ENCODE data around the gene WT1.

GRCh38 chr11:32439501-32440210 lies 4.3 kb upstream of the WT1 start:
- TF ChIP-seq TAF1 (conservative IDR thresholded peaks at IDR 0.05) = no peak
- TF ChIP-seq, protein P1, sequence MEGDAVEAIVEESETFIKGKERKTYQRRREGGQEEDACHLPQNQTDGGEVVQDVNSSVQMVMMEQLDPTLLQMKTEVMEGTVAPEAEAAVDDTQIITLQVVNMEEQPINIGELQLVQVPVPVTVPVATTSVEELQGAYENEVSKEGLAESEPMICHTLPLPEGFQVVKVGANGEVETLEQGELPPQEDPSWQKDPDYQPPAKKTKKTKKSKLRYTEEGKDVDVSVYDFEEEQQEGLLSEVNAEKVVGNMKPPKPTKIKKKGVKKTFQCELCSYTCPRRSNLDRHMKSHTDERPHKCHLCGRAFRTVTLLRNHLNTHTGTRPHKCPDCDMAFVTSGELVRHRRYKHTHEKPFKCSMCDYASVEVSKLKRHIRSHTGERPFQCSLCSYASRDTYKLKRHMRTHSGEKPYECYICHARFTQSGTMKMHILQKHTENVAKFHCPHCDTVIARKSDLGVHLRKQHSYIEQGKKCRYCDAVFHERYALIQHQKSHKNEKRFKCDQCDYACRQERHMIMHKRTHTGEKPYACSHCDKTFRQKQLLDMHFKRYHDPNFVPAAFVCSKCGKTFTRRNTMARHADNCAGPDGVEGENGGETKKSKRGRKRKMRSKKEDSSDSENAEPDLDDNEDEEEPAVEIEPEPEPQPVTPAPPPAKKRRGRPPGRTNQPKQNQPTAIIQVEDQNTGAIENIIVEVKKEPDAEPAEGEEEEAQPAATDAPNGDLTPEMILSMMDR (IDR thresholded peaks at IDR 0.05; ENCODE audit: low read depth, low read length, missing input control) = no peak
- TF ChIP-seq SP1 (IDR thresholded peaks at IDR 0.05) = no peak
- TF ChIP-seq MAX (IDR thresholded peaks at IDR 0.05) = no peak
- TF ChIP-seq GABPA (IDR thresholded peaks at IDR 0.05 in 1 of 2, conservative IDR thresholded peaks at IDR 0.05 in 1 of 2) = no peak

All from liver (tissue), 3 donors.